ENCODE measurements around the gene CD83.
"Not testable (repeated sequence)": the region's sequence is repeated elsewhere in the genome, so short reads cannot be mapped to it uniquely, and the experiment has no call there.

CD83 gene

GRCh38 chr6:14117158-14118090 is at the start of gene CD83:
CD83 (plus strand) TSS chr6:14117772; CDS start chr6:14117812, 40 bp downstream.
- H2AFZ ChIP-seq (ENCODE audit: low read length, unreplicated experiment) = peak within 1 kb of the TSS; percentile 92
- no peaks in the 10 kb centered on the region for H3K27me3 ChIP-seq (ENCODE audit: insufficient read depth, low read length)
- H3K79me2 ChIP-seq (ENCODE audit: control insufficient read depth, insufficient read depth, low read length, unreplicated experiment) = no peaks in the 10 kb centered on the region
- H3K27ac ChIP-seq (ENCODE audit: low read depth, low read length) = no peak within 1 kb of the TSS
- H3K4me3 ChIP-seq (ENCODE audit: low read depth, low read length) = peak within 1 kb of the TSS; percentile 81
- H3K4me1 ChIP-seq (ENCODE audit: control insufficient read depth, insufficient read depth, low read length, unreplicated experiment) = peaks cover 5% of the 10 kb centered on the region
- H3K36me3 ChIP-seq (ENCODE audit: insufficient read depth, low read length) = no peaks in the 10 kb centered on the region

DNA sequence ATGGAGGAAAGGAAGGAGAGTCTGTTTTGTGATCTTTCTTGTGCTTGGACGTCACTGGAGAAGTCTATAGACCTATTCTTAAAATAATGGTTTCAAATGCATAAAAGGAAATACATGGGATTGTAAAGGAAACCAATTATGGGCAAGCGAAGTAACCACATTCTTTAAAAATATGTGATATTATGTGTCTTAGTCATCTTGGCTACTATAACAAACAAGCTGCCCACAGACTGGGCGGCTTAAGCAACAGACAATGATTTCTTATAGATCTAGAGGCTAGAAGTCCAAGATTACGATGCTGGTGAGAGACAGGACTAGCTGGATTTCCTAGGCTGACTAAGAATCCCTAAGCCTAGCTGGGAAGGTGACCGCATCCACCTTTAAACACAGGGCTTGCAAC is 49.4 kb upstream of the CD83 start:
- Histone ChIP-seq H3K4me3 (ENCODE audit: low read depth, low read length) (peak overlapping the region; percentile 32; the same call in 1 of the 2 replicates), H3K4me1 (ENCODE audit: control insufficient read depth, insufficient read depth, low read length, unreplicated experiment) (peaks cover 15% of the 10 kb centered on the region), H2AFZ (ENCODE audit: low read length, unreplicated experiment) (no peak overlapping the region), H3K27ac (ENCODE audit: low read depth, low read length) (peak overlapping the region; percentile 58), H3K27me3 (ENCODE audit: insufficient read depth, low read length) (no peaks in the 10 kb centered on the region), H3K79me2 (ENCODE audit: control insufficient read depth, insufficient read depth, low read length, unreplicated experiment) (no peaks in the 10 kb centered on the region), H3K36me3 (ENCODE audit: insufficient read depth, low read length) (no peaks in the 10 kb centered on the region)

- H3K27me3 ChIP-seq (ENCODE audit: insufficient read depth, low read length) = no peaks in the 10 kb centered on the region
- no peak overlapping the region for H2AFZ ChIP-seq (ENCODE audit: low read length, unreplicated experiment)
- H3K4me1 ChIP-seq (ENCODE audit: control insufficient read depth, insufficient read depth, low read length, unreplicated experiment) = peaks cover 15% of the 10 kb centered on the region
- H3K4me3 ChIP-seq (ENCODE audit: low read depth, low read length) = no peak overlapping the region
- H3K79me2 ChIP-seq (ENCODE audit: control insufficient read depth, insufficient read depth, low read length, unreplicated experiment) = no peaks in the 10 kb centered on the region
- no peak overlapping the region for H3K27ac ChIP-seq (ENCODE audit: low read depth, low read length)
- no peaks in the 10 kb centered on the region for H3K36me3 ChIP-seq (ENCODE audit: insufficient read depth, low read length)
Observed at GRCh38 chr6:14068623-14069022, 48.9 kb upstream of the CD83 start.

- H3K27ac ChIP-seq (ENCODE audit: low read depth, low read length) = no peak overlapping the region
- no peak overlapping the region for H3K4me3 ChIP-seq (ENCODE audit: low read depth, low read length)
- H2AFZ ChIP-seq (ENCODE audit: low read length, unreplicated experiment) = no peak overlapping the region
- peaks cover 19% of the 10 kb centered on the region for H3K4me1 ChIP-seq (ENCODE audit: control insufficient read depth, insufficient read depth, low read length, unreplicated experiment)
- H3K27me3 ChIP-seq (ENCODE audit: insufficient read depth, low read length) = no peaks in the 10 kb centered on the region
- H3K36me3 ChIP-seq (ENCODE audit: insufficient read depth, low read length) = no peaks in the 10 kb centered on the region
- no peaks in the 10 kb centered on the region for H3K79me2 ChIP-seq (ENCODE audit: control insufficient read depth, insufficient read depth, low read length, unreplicated experiment)
Observed at GRCh38 chr6:14070457-14070856, 47.1 kb upstream of the CD83 start.

- Histone ChIP-seq H3K36me3 (ENCODE audit: insufficient read depth, low read length) (no peaks in the 10 kb centered on the region), H3K4me1 (ENCODE audit: control insufficient read depth, insufficient read depth, low read length, unreplicated experiment) (peaks cover 17% of the 10 kb centered on the region), H3K27me3 (ENCODE audit: insufficient read depth, low read length) (no peaks in the 10 kb centered on the region), H3K4me3 (ENCODE audit: low read depth, low read length) (no peak overlapping the region), H3K79me2 (ENCODE audit: control insufficient read depth, insufficient read depth, low read length, unreplicated experiment) (no peaks in the 10 kb centered on the region), H3K27ac (ENCODE audit: low read depth, low read length) (no peak overlapping the region), H2AFZ (ENCODE audit: low read length, unreplicated experiment) (no peak overlapping the region)
Observed at GRCh38 chr6:14072084-14072483, 45.5 kb upstream of the CD83 start.

DNA sequence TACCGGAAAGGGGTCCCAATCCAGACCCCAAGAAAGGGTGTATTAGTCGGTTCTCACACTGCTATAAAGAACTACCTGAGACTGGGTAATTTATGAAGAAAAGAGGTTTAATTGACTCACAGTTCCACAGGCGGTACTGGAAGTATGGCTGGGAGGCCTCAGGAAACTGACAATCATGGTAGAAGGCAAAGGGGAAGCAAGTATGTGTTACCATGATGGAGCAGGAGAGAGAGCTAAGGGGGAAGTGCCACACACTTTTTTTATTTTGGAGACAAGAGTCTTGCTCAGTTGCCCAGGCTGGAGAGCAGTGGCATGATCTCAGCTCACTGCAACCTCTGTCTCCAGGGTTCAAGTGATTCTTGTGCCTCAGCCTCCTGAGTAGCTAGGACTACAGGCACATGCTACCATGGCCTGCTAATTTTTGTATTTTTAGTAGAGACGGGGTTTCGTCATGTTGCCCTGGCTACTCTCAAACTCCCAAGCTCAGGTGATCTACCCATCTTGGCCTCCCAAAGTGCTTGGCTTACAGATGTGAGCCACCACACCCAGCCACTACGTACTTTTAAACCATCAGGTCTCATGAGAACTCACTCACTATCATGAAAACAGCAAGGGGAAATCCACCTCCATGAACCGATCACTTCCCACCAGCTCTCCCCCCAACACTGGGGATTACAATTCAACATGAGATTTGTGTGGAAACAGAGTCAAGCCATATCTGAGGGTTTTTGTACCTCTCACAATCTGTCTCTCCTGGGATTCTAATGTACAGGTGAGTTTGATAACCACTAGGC is 43.8 kb upstream of the CD83 start:
- not testable (repeated sequence) for H3K27ac ChIP-seq (ENCODE audit: low read depth, low read length); H3K36me3 ChIP-seq (ENCODE audit: insufficient read depth, low read length); H3K4me3 ChIP-seq (ENCODE audit: low read depth, low read length); H3K4me1 ChIP-seq (ENCODE audit: control insufficient read depth, insufficient read depth, low read length, unreplicated experiment); H3K27me3 ChIP-seq (ENCODE audit: insufficient read depth, low read length); H3K79me2 ChIP-seq (ENCODE audit: control insufficient read depth, insufficient read depth, low read length, unreplicated experiment); H2AFZ ChIP-seq (ENCODE audit: low read length, unreplicated experiment)

GRCh38 chr6:14074476-14075094 is 43.0 kb upstream of the CD83 start:
- peak overlapping the region; percentile 95 for H2AFZ ChIP-seq (ENCODE audit: low read length, unreplicated experiment)
- H3K27me3 ChIP-seq (ENCODE audit: insufficient read depth, low read length) = no peaks in the 10 kb centered on the region
- H3K4me3 ChIP-seq (ENCODE audit: low read depth, low read length) = peak overlapping the region; percentile 84
- H3K27ac ChIP-seq (ENCODE audit: low read depth, low read length) = peak overlapping the region; percentile 72
- H3K79me2 ChIP-seq (ENCODE audit: control insufficient read depth, insufficient read depth, low read length, unreplicated experiment) = no peaks in the 10 kb centered on the region
- no peaks in the 10 kb centered on the region for H3K36me3 ChIP-seq (ENCODE audit: insufficient read depth, low read length)
- H3K4me1 ChIP-seq (ENCODE audit: control insufficient read depth, insufficient read depth, low read length, unreplicated experiment) = peaks cover 4% of the 10 kb centered on the region

DNA sequence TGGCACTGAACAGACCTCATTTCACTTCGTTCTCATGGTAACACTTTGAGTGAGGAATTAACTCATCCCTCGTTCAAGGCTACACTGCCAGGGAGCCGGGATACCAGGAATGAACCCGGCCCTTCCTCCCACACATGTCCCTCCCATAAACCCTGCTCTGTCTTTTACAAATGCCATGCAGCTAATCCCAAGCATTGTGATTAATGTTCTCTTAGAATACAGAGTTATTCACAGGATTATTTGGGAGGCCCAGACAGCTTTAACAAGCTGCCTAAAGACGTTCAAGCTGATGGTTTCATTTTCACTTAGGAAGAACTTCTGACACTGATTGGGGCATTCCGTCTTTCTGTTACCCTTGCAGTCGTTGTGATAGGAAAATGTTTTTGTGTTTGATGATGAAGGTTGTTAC is 42.5 kb upstream of the CD83 start:
- Histone ChIP-seq H3K36me3 (ENCODE audit: insufficient read depth, low read length) (no peaks in the 10 kb centered on the region), H3K27me3 (ENCODE audit: insufficient read depth, low read length) (no peaks in the 10 kb centered on the region), H2AFZ (ENCODE audit: low read length, unreplicated experiment) (peak overlapping the region; percentile 95), H3K79me2 (ENCODE audit: control insufficient read depth, insufficient read depth, low read length, unreplicated experiment) (no peaks in the 10 kb centered on the region), H3K27ac (ENCODE audit: low read depth, low read length) (peak overlapping the region; percentile 72), H3K4me1 (ENCODE audit: control insufficient read depth, insufficient read depth, low read length, unreplicated experiment) (peaks cover 4% of the 10 kb centered on the region), H3K4me3 (ENCODE audit: low read depth, low read length) (peak overlapping the region; percentile 84)

GRCh38 chr6:14077193-14077867 is 40.2 kb upstream of the CD83 start:
- Histone ChIP-seq H2AFZ (ENCODE audit: low read length, unreplicated experiment) (no peak overlapping the region), H3K36me3 (ENCODE audit: insufficient read depth, low read length) (no peaks in the 10 kb centered on the region), H3K79me2 (ENCODE audit: control insufficient read depth, insufficient read depth, low read length, unreplicated experiment) (no peaks in the 10 kb centered on the region), H3K27ac (ENCODE audit: low read depth, low read length) (no peak overlapping the region), H3K4me3 (ENCODE audit: low read depth, low read length) (no peak overlapping the region), H3K4me1 (ENCODE audit: control insufficient read depth, insufficient read depth, low read length, unreplicated experiment) (peaks cover 4% of the 10 kb centered on the region), H3K27me3 (ENCODE audit: insufficient read depth, low read length) (no peaks in the 10 kb centered on the region)

- no peak overlapping the region for H2AFZ ChIP-seq (ENCODE audit: low read length, unreplicated experiment)
Observed at GRCh38 chr6:14079433-14079832, 38.1 kb upstream of the CD83 start.

More at GRCh38 chr6:14079433-14079832, 38.1 kb upstream of the CD83 start:
- Histone ChIP-seq H3K4me3 (ENCODE audit: low read depth, low read length) (no peak overlapping the region), H3K79me2 (ENCODE audit: control insufficient read depth, insufficient read depth, low read length, unreplicated experiment) (no peaks in the 10 kb centered on the region), H3K36me3 (ENCODE audit: insufficient read depth, low read length) (no peaks in the 10 kb centered on the region), H3K27ac (ENCODE audit: low read depth, low read length) (no peak overlapping the region), H3K27me3 (ENCODE audit: insufficient read depth, low read length) (no peaks in the 10 kb centered on the region), H3K4me1 (ENCODE audit: control insufficient read depth, insufficient read depth, low read length, unreplicated experiment) (peaks cover 4% of the 10 kb centered on the region)
